Mesothelial cell of epicardium (in vitro differentiated cells): ENCODE data around the gene SNAPC1. TPM values are rescaled to one million over a fixed set of nuclear protein-coding genes. Genes with fewer than 3 reads are reported as not detected.

Source experiments
- DNase-seq, 2 experiments: peaks; one replicate each; pipeline ENCODE4 v3.0.0; 2021; ENCODE audit warnings: low spot score in 2 of 2; ENCODE audit not compliant: unreplicated experiment in 2 of 2
- H3K27ac Mint-ChIP-seq: 2 replicates; pipeline ENCODE4 v1.8.0; 2021; ENCODE audit warnings: mixed read lengths
- H3K27me3 Mint-ChIP-seq: 2 replicates; pipeline ENCODE4 v1.8.0; 2021; ENCODE audit warnings: low read depth, mixed read lengths
- H3K36me3 Mint-ChIP-seq: 2 replicates; pipeline ENCODE4 v1.8.0; 2021; ENCODE audit warnings: mixed read lengths
- H3K4me1 Mint-ChIP-seq: 2 replicates; pipeline ENCODE4 v1.8.0; 2021; ENCODE audit warnings: mixed read lengths
- H3K4me3 Mint-ChIP-seq: 2 replicates; pipeline ENCODE4 v1.8.0; 2021; ENCODE audit warnings: mild to moderate bottlenecking, moderate library complexity, mixed read lengths
- H3K9me3 Mint-ChIP-seq: 2 replicates; pipeline ENCODE4 v1.8.0; 2021; ENCODE audit warnings: mixed read lengths
- CTCF ChIP-seq: fragments of 200-600 bp; sonication (generic); IDR thresholded peaks from one replicate; pipeline ENCODE4 v1.5.0; 2021; ENCODE audit warnings: antibody characterized with exemption; ENCODE audit not compliant: unreplicated experiment
- total RNA-seq: library from RNA; stranded (reverse); gene quantifications from 3 replicates; pipeline ENCODE4 v1.2.1, GENCODE V29; 2021

The SNAPC1 gene
- total RNA-seq, 1 donor from 2014 or later = 6.2 TPM

- no peak overlapping the region for H3K4me3 Mint-ChIP-seq
- TF ChIP-seq CTCF = no peak
- no peak for DNase-seq
- peaks cover 19% of the 10 kb centered on the region for H3K4me1 Mint-ChIP-seq
- H3K9me3 Mint-ChIP-seq = peaks cover 10% of the 10 kb centered on the region
- H3K36me3 Mint-ChIP-seq = no peaks in the 10 kb centered on the region
- H3K27me3 Mint-ChIP-seq = no peaks in the 10 kb centered on the region
- no peak overlapping the region for H3K27ac Mint-ChIP-seq
Measured at GRCh38 chr14:61838661-61839245, 76.5 kb downstream of the SNAPC1 start.

- Mint-ChIP-seq H3K4me1 (peaks cover 19% of the 10 kb centered on the region), H3K9me3 (peaks cover 17% of the 10 kb centered on the region), H3K36me3 (no peaks in the 10 kb centered on the region), H3K4me3 (no peak overlapping the region), H3K27ac (no peak overlapping the region), H3K27me3 (no peaks in the 10 kb centered on the region)
- DNase-seq = no peak
- no peak for TF ChIP-seq CTCF
Measured at GRCh38 chr14:61839507-61839906, 77.3 kb downstream of the SNAPC1 start.

GRCh38 chr14:61841145-61841544, 78.9 kb downstream of the SNAPC1 start:
- Mint-ChIP-seq H3K36me3 (no peaks in the 10 kb centered on the region), H3K27ac (no peak overlapping the region), H3K4me3 (no peak overlapping the region), H3K4me1 (peaks cover 19% of the 10 kb centered on the region), H3K27me3 (no peaks in the 10 kb centered on the region), H3K9me3 (peaks cover 20% of the 10 kb centered on the region)
- TF ChIP-seq CTCF = no peak
- no peak for DNase-seq

Other genes starting within 250 kb of the SNAPC1 start
- gene HIF1A, start 66.9 kb upstream of the SNAPC1 start, total RNA-seq = 124 to 133 TPM (median 126 TPM) in 3 replicates
- gene SYT16, start 50.3 kb downstream of the SNAPC1 start, total RNA-seq = 2.5 to 3.3 TPM (median 3.2 TPM) in 3 replicates